CD4-positive, alpha-beta T cell treated with Interleukin-6 at 100 ng/mL for 8 hours (primary cell): ENCODE data around the gene CLIC3.
A peak's percentile ranks its signal among the peaks of the same experiment; 100 is the strongest.

Source experiments
- DNase-seq: peaks from one replicate; pipeline ENCODE4 v3.0.0-alpha.2; 2020; ENCODE audit warnings: mixed read lengths, low spot score

Gene CLIC3

GRCh38 chr9:136951541-136952320 is 44.6 kb downstream of the CLIC3 start, which contains the start of gene LCN12:
LCN12 (plus strand) TSS chr9:136952273; CDS start chr9:136952328, 55 bp downstream.
- no peak for DNase-seq

GRCh38 chr9:136950656-136951276 is 45.6 kb downstream of the CLIC3 start:
- DNase-seq: no peak

- peak; percentile 97 for DNase-seq
Observed at GRCh38 chr9:136949817-136950655, 46.3 kb downstream of the CLIC3 start.

GRCh38 chr9:136949239-136949816 is 47.0 kb downstream of the CLIC3 start:
- no peak for DNase-seq

GRCh38 chr9:136947955-136948510 is 48.3 kb downstream of the CLIC3 start:
- no peak for DNase-seq

GRCh38 chr9:136947028-136947891 is 49.1 kb downstream of the CLIC3 start:
- no peak for DNase-seq

- DNase-seq: no peak
Observed at GRCh38 chr9:136946228-136947027, 49.9 kb downstream of the CLIC3 start.

- no peak for DNase-seq
Observed at GRCh38 chr9:136945333-136946227, 50.8 kb downstream of the CLIC3 start.
